Muscle of leg (tissue), 16 donors: Measurements from ENCODE around the gene SERPINB4. TPM values are rescaled to one million over a fixed set of nuclear protein-coding genes. Genes with fewer than 3 reads are reported as not detected.
"Not testable (repeated sequence)": the region's sequence is repeated elsewhere in the genome, so short reads cannot be mapped to it uniquely, and the experiment has no call there.

Experiments
- DNase-seq: peaks from one replicate; pipeline ENCODE4 v3.0.0; 2013
- H3K27ac ChIP-seq: one replicate; pipeline ENCODE4 v1.5.1; 2013; ENCODE audit warnings: mild to moderate bottlenecking, low read length, control low read depth
- H3K27me3 ChIP-seq: one replicate; pipeline ENCODE4 v1.6.1; 2013; ENCODE audit warnings: low read length; ENCODE audit not compliant: control insufficient read depth, insufficient read depth
- H3K36me3 ChIP-seq: one replicate; pipeline ENCODE4 v1.6.1; 2013; ENCODE audit warnings: low read length; ENCODE audit not compliant: control insufficient read depth, insufficient read depth
- H3K4me1 ChIP-seq: one replicate; pipeline ENCODE4 v1.6.1; 2013; ENCODE audit warnings: low read length; ENCODE audit not compliant: control insufficient read depth, insufficient read depth
- H3K4me3 ChIP-seq: one replicate; pipeline ENCODE4 v1.5.1; 2013; ENCODE audit warnings: low read length, control low read depth
- H3K9me3 ChIP-seq: replicated peaks from 2 replicates; pipeline ENCODE4 v1.6.1; 2013; ENCODE audit warnings: low read depth, low read length; ENCODE audit not compliant: control insufficient read depth
- WGBS: methylation state at CpG from one replicate; pipeline ENCODE4 v1.1.5; 2013; ENCODE audit warnings: missing lambda C conversion rate; ENCODE audit not compliant: insufficient coverage; 5-methylcytosine and 5-hydroxymethylcytosine counted together
- long read RNA-seq, 11 donors: transcript quantifications; one replicate each; lab custom pipeline, GENCODE V29; 2026
- polyA plus RNA-seq, 8 donors: library from polyadenylated mRNA; unstranded; fragments of 120-200 nt; gene quantifications; one replicate each; pipeline versions ENCODE4 v1.2.1 to v1.2.3, GENCODE V29; 2013; ENCODE audit warnings: inconsistent platforms in 1 of 8, low replicate concordance in 1 of 8; ENCODE audit not compliant: insufficient read length in 8 of 8, insufficient read depth in 1 of 8
- total RNA-seq: library from RNA; stranded (reverse); fragments of 120-200 nt; gene quantifications from one replicate; pipeline ENCODE4 v1.2.4, GENCODE V29; 2013

The SERPINB4 gene
- not detected for total RNA-seq
- polyA plus RNA-seq, result under 1 TPM in 2 of 8 donors, not detected in 6; 0.23 to 0.34 TPM
- long read RNA-seq, donor 1, result 0 reads
- long read RNA-seq, donor 2, result 0 reads
- long read RNA-seq, donor 3, result 0 reads
- long read RNA-seq, donor 4, result 0 reads
- long read RNA-seq, donor 5, result 0 reads
- long read RNA-seq, donor 6, result 0 reads
- long read RNA-seq, donor 7, result 0 reads
- long read RNA-seq, donor 8, result 0 reads
- long read RNA-seq, donor 9, result 0 reads
- long read RNA-seq, donor 10, result 0 reads
- long read RNA-seq, donor 11, result 0 reads

DNA sequence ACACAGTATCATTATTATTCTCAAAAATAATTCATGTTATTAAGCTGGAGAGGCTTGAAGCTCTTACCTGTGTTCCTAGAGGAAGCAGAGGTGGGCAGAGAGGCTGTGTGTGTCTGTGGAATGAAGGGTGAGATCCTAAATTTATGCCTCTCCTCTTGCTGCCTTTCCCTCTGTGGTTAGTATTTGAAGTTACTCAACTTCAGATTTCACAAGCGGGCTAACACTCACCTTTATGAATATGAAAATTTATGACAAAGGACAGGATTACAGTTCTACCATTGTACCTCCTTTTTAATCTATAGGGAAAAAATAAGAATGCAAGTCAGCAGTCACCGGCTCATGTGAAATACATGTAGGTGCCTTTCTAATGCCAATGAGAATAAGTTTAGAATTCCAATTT, at the start of gene SERPINB4:
Gene SERPINB4, minus strand, starts transcription at position 115 of the 400 bp plus-strand sequence. CDS start 679 bp downstream, outside the sequence.
- H3K27me3 ChIP-seq, H3K9me3 ChIP-seq, DNase-seq, H3K4me3 ChIP-seq, H3K36me3 ChIP-seq, H3K27ac ChIP-seq, H3K4me1 ChIP-seq: not testable (repeated sequence)
- no CpG with 5 or more reads among the region's 2 CpGs for WGBS

DNA sequence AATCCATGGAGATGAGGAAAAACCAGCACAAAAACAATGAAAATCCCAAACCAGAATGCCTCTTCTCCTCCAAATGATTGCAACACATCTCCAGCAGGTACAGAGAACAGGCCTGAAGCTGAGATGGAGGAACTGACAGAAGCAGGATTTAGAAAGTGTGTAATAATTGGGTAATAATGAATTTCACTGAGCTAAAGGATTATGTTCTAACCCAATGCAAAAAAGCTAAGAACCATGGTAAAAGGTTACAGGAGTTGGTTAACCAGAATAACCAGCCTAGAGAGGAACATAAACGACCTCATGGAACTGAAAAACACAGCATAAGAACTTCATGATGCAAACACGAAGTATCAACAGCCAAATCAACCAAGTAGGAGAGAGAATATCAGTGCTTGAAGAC, 45.0 kb upstream of the SERPINB4 start:
- H3K36me3 ChIP-seq, result no peaks in the 10 kb centered on the region
- no peak overlapping the region for H3K4me3 ChIP-seq
- H3K27ac ChIP-seq, result no peak overlapping the region
- no peaks in the 10 kb centered on the region for H3K27me3 ChIP-seq
- DNase-seq, result no peak
- no CpG with 5 or more reads among the region's 2 CpGs for WGBS
- H3K4me1 ChIP-seq, result no peaks in the 10 kb centered on the region
- H3K9me3 ChIP-seq, result peaks cover 7% of the 10 kb centered on the region

DNA sequence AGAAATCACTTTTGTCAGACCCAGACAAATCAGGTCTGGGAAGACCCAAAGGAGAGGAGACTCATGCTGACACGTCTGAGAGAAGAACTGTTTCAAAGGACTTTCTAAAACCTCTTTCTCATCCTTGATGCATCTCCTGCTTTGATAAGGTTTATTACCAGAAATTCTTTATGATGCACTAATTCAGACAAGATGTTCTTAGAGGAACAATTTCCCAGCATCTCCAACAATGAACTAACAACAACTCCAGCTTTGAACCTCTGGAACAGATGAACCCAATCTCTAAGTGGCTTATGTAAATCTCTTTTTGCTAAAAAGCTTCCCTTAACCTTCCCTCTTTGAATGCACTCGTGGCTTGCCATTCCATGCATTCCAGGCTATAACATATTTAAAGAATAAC, 42.8 kb upstream of the SERPINB4 start:
- no CpG with 5 or more reads among the region's 2 CpGs for WGBS
- H3K4me1 ChIP-seq, result no peaks in the 10 kb centered on the region

DNA sequence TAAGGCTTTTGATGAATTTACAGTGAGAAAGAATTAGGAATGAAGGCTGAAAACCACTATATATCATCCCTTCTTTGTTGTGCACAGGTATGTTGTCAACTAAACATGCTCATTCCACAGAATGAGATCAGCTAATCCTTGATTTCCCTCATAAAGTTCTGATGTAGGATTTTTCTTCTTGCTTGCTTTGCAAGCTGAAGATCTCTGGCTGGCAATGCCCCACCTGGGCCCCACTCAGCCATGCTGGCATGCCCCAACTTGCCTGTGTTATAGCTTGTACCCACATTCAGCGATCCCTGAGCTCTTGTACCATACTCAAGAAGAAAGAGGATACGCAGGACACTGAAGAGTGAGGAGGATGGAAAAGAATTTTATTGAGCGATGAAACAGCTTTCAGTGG, 40.7 kb upstream of the SERPINB4 start:
- no peak for DNase-seq
- WGBS, result 97% methylated on average over 2 of the region's 3 CpGs

More for the DNA sequence above, 42.8 kb upstream of the SERPINB4 start:
- peaks cover 7% of the 10 kb centered on the region for H3K9me3 ChIP-seq
- H3K36me3 ChIP-seq, result no peaks in the 10 kb centered on the region
- no peak for DNase-seq
- H3K4me3 ChIP-seq, result no peak overlapping the region
- H3K27me3 ChIP-seq, result no peaks in the 10 kb centered on the region
- H3K27ac ChIP-seq, result no peak overlapping the region

DNA sequence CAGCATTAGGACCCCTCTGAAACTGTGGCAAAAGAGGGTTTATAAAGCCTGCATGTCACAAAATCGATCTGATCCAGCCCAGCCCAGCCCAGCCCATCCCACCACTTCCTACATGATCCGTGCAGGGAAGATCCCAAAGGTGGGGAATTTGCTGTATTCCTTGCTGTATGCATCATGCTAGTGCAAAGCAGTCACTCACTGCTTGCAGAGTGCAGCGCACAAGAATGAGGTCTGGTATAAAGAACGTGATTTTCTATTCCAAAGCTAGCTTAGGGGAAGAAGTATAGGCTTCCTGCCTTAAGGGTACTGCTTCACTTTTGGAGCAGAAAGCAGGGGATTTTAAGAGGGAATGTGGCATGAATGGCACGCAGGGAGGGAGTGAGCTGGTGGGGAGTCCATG, 39.8 kb upstream of the SERPINB4 start:
- WGBS, result 51% methylated on average over 3 of the region's 5 CpGs
- Histone ChIP-seq H3K27me3 (no peaks in the 10 kb centered on the region), H3K27ac (no peak overlapping the region), H3K9me3 (peaks cover 7% of the 10 kb centered on the region), H3K4me1 (no peaks in the 10 kb centered on the region), H3K36me3 (no peaks in the 10 kb centered on the region), H3K4me3 (no peak overlapping the region)
- DNase-seq, result no peak

More for the DNA sequence above, 40.7 kb upstream of the SERPINB4 start:
- H3K4me3 ChIP-seq, result no peak overlapping the region
- no peaks in the 10 kb centered on the region for H3K36me3 ChIP-seq
- peaks cover 7% of the 10 kb centered on the region for H3K9me3 ChIP-seq
- no peaks in the 10 kb centered on the region for H3K4me1 ChIP-seq
- H3K27me3 ChIP-seq, result no peaks in the 10 kb centered on the region
- H3K27ac ChIP-seq, result no peak overlapping the region

DNA sequence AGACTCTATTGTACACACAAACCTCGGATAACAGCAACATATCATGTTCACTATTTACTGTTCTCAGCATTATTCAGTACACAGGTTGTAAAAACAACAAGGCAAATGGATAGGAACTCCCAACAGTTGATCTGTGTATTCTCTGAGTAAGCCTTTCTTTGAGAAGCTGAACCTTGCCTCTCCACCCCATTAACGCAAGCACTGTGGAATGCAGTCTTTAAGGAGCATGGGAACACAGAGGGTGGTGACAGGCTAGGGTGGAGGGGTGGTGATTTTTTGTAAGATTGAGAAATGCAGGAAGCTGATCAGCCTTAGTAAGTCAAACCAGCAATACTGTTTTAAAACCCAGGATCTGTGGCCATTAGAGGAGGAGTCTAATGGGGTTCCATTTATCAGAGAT, 39.1 kb upstream of the SERPINB4 start:
- no CpG with 5 or more reads among the region's 2 CpGs for WGBS
- no peaks in the 10 kb centered on the region for H3K36me3 ChIP-seq
- no peak overlapping the region for H3K27ac ChIP-seq
- peaks cover 6% of the 10 kb centered on the region for H3K9me3 ChIP-seq
- no peaks in the 10 kb centered on the region for H3K27me3 ChIP-seq
- H3K4me3 ChIP-seq, result no peak overlapping the region
- no peaks in the 10 kb centered on the region for H3K4me1 ChIP-seq
- peak; percentile 37 for DNase-seq

DNA sequence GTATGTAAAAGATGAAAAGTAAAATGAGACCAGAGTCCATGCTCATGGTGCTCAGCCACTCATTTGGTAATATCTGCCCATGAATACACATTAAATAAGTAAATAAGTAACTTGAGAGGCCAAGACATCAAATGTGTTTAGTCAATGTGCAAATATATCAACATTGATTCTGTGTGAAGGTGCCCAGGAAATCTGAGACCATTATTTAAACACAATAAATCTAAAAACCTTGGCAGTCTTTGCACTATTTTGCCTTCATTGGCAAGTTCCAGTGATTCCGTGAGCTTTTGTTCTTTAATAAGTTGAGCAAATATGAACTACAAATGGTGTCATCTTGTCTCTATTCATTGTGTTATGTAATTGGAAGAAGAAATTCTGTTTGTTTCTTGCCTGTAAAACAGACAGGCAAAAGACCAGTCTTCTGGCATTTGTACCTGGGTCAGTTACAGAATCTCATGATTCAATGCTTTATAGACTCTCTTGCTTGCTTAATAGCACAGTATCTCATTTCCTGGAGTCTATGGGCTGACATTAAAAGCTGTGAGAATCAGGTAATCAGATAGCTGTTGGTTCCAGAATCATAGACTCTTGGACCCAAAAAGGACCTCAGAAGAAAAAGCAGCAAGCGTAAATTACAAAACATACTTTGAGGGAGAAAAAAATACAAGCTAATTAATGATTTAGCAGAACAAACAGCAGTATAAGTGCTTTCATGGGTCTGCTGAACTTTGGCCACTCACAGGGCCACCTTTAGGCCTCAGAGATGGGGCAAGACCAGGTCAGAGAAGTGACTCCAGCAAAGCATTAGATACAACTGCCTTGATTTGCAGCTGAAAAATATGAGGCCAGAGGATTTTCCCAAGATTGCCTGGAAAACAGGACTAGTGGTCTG, 37.6 kb upstream of the SERPINB4 start:
- WGBS, result no CpG with 5 or more reads among the region's 2 CpGs
- Histone ChIP-seq H3K36me3 (no peaks in the 10 kb centered on the region), H3K4me3 (no peak overlapping the region), H3K4me1 (no peaks in the 10 kb centered on the region), H3K27ac (no peak overlapping the region), H3K27me3 (no peaks in the 10 kb centered on the region), H3K9me3 (peaks cover 2% of the 10 kb centered on the region)
- DNase-seq, result no peak

DNA sequence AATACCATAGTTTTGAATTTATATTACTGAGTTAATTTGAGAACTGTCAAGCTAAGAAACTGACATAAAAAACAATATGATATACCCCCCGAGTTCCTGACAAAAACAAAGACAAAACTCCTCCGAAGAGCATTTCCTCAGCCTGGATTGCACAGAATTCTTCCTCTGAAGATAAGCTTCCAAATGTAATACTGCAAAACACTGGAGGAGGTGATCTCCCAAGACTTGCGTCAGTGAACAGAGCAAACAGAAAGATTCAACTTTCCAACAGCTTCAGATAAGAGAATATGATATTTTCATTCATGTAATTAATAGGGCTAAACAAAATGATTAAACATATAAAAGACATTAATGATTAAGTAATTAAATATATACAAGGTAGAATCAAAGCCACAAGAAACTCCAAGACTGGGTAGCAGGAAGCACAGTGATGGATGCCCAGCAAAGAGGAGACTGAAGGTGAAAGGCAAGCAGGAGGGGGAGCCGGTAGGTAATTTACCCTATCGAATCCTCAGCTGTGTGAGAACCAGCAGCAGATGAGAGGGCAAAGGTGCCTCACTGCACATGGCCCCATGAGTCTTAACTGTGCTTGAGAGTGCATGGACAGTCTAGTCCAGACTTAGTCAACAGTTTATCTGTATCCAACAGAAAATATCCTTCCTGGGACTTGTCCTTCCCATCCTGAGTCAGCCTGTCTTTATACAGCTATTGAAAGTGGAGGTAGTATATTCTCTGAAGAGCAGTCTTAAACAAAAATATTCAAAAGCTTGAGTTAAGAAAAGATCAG, 36.0 kb upstream of the SERPINB4 start:
- peaks cover 2% of the 10 kb centered on the region for H3K9me3 ChIP-seq
- H3K4me1 ChIP-seq, result no peaks in the 10 kb centered on the region
- DNase-seq, result no peak
- H3K4me3 ChIP-seq, result no peak overlapping the region
- no peaks in the 10 kb centered on the region for H3K27me3 ChIP-seq
- H3K27ac ChIP-seq, result no peak overlapping the region
- no peaks in the 10 kb centered on the region for H3K36me3 ChIP-seq
- WGBS, result 41% methylated on average over 2 of the region's 5 CpGs

DNA sequence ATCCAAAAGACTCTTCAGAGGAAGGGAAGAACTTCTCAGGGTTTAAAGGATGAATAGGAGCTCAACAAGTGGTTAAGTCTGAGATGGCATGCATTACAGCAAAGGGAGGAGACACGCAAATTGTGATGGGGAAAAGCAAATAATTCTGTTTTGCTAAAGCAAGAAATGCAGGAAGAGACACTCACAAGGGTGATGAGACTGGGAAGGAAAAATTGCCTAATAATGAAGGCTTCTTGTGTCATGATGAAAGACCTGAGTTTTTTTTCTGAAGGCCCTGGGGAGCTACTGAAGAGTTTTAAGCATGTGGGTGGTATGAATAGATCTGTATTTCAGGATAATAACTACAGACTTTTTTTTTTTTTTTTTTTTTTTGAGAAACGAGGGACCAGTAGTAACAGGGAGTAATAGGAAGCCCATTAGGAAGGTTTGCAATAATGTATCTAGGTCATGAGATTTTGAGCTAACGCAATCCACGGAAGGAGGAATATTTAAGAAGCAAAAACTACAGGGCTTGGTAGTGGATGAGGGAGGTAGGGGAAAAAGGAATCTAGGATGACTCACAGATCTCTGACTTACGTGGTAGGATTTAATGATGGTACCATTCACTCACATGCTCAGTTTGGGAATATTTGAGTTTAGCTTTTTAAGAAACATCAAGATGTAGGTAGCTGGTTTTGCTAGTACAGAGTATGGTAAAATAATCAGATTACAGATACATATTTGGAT, 33.6 kb upstream of the SERPINB4 start:
- no peak for DNase-seq
- Histone ChIP-seq H3K9me3 (no peaks in the 10 kb centered on the region), H3K27me3 (no peaks in the 10 kb centered on the region), H3K36me3 (no peaks in the 10 kb centered on the region), H3K27ac (no peak overlapping the region), H3K4me3 (no peak overlapping the region), H3K4me1 (no peaks in the 10 kb centered on the region)
- WGBS, result 72% methylated on average over 4 of the region's 5 CpGs
